GM21367 (cell line): Measurements from ENCODE around the gene SIGLEC12.
"Not testable (repeated sequence)": the region's sequence is repeated elsewhere in the genome, so short reads cannot be mapped to it uniquely, and the experiment has no call there.

Experiments
- ATAC-seq: cut with Tn5 transposase; IDR thresholded peaks from one replicate; pipeline ENCODE4 v1.9.1; 2021; ENCODE audit not compliant: unreplicated experiment

Gene SIGLEC12

GRCh38 chr19:51524666-51525264, 23.2 kb upstream of the SIGLEC12 start:
- ATAC-seq, result no peak

- no peak for ATAC-seq
These were observed 20.2 kb upstream of the SIGLEC12 start for GRCh38 chr19:51521781-51522180.

GRCh38 chr19:51521357-51521756, 19.8 kb upstream of the SIGLEC12 start:
- no peak for ATAC-seq

GRCh38 chr19:51520728-51521127, 19.1 kb upstream of the SIGLEC12 start:
- ATAC-seq, result no peak

- ATAC-seq, result no peak
These were observed 13.4 kb upstream of the SIGLEC12 start for GRCh38 chr19:51514866-51515481.

GRCh38 chr19:51513968-51514367, 12.4 kb upstream of the SIGLEC12 start:
- no peak for ATAC-seq

GRCh38 chr19:51511353-51511752, 9.8 kb upstream of the SIGLEC12 start:
- no peak for ATAC-seq

- ATAC-seq, result no peak
These were observed 8.4 kb upstream of the SIGLEC12 start for GRCh38 chr19:51509823-51510660.

GRCh38 chr19:51508059-51508733, 6.6 kb upstream of the SIGLEC12 start:
- no peak for ATAC-seq

- no peak for ATAC-seq
These were observed 6.0 kb upstream of the SIGLEC12 start for GRCh38 chr19:51507640-51508058.

- no peak for ATAC-seq
These were observed 5.6 kb upstream of the SIGLEC12 start for GRCh38 chr19:51507192-51507591.

- no peak for ATAC-seq
These were observed 4.3 kb upstream of the SIGLEC12 start for GRCh38 chr19:51505904-51506303.

GRCh38 chr19:51503896-51504295, 2.3 kb upstream of the SIGLEC12 start:
- no peak for ATAC-seq

GRCh38 chr19:51503286-51503817, 1.8 kb upstream of the SIGLEC12 start:
- no peak for ATAC-seq

GRCh38 chr19:51500931-51501330, 669 bp downstream of the SIGLEC12 start:
- ATAC-seq, result not testable (repeated sequence)

GRCh38 chr19:51497666-51498065, 3.9 kb downstream of the SIGLEC12 start:
- ATAC-seq, result no peak

GRCh38 chr19:51493776-51494175, 7.8 kb downstream of the SIGLEC12 start:
- no peak for ATAC-seq

- ATAC-seq, result no peak
These were observed 10.0 kb downstream of the SIGLEC12 start for GRCh38 chr19:51491586-51491985.

- ATAC-seq, result no peak
These were observed 10.9 kb downstream of the SIGLEC12 start for GRCh38 chr19:51490676-51491075.

GRCh38 chr19:51489113-51489512, 12.5 kb downstream of the SIGLEC12 start:
- no peak for ATAC-seq

GRCh38 chr19:51488491-51488890, 13.1 kb downstream of the SIGLEC12 start:
- no peak for ATAC-seq
